Tongue (tissue), 2 donors: Measurements from ENCODE around the gene AJUBA. TPM values are rescaled to one million over a fixed set of nuclear protein-coding genes. Genes with fewer than 3 reads are reported as not detected.
"Not testable (repeated sequence)": the region's sequence is repeated elsewhere in the genome, so short reads cannot be mapped to it uniquely, and the experiment has no call there.

Experiments
- DNase-seq: peaks from one replicate; pipeline ENCODE4 v3.0.0-alpha.2; 2015
- total RNA-seq: library from RNA; depleted of rRNA; stranded (reverse); fragments of >200 nt; gene quantifications from one replicate; pipeline ENCODE4 v1.2.3, GENCODE V29; 2014

The AJUBA gene
- total RNA-seq, 1 donor from 2014 or later = 47.2 TPM

GRCh38 chr14:22979748-22980392 lies 2.5 kb downstream of the AJUBA start:
- peak; percentile 32 for DNase-seq

DNA sequence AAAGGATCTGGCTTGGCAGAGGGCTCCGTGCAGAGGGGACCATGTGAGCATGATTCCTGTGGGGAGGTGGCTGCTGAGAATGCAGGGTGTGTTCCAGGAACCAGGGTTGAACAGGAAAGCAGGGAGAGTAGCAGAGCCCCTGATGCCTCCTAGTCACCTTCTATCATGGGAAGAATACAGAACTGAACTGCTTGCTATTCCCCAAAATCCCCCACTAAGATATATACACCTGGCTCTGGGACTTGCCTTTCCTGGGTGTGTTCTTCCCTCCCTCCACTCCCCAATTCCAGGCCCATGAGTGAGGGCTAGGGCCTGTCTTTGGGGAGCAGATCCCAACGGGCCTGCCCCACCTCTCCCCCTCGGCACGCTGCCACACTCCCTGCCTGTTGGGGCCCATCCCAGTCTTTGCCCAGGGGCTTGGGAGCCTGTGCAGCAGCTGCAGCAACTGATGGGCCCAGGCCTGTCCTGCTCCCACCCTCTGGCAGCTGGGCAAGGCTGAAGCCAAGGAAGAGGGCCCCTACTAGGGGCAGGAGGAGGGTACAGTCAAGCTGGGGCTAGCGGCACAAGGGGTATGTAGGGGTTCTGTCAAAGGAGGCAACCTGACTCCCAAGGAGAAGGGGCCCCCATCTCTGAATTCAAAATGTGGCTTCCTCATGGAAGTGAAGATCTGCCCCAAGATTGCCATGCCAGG lies 3.2 kb downstream of the AJUBA start:
- DNase-seq = peak; percentile 91

DNA sequence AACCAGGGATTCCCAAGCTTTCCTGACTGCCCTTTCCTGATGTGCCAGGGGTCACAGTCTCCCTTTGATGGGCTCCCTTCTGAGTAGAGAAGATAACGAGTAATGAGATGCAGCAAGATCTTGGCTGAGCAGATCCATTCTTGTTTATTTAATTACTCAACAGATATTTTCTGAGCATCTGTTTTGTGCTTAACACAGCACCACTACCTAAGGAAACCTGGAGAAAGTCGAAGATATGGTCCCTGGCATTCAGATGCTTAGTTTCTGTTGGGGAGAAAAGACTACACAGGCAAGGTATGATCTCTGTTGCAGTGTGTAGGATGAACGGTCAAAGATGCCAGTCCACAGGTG lies 3.9 kb downstream of the AJUBA start:
- no peak for DNase-seq

DNA sequence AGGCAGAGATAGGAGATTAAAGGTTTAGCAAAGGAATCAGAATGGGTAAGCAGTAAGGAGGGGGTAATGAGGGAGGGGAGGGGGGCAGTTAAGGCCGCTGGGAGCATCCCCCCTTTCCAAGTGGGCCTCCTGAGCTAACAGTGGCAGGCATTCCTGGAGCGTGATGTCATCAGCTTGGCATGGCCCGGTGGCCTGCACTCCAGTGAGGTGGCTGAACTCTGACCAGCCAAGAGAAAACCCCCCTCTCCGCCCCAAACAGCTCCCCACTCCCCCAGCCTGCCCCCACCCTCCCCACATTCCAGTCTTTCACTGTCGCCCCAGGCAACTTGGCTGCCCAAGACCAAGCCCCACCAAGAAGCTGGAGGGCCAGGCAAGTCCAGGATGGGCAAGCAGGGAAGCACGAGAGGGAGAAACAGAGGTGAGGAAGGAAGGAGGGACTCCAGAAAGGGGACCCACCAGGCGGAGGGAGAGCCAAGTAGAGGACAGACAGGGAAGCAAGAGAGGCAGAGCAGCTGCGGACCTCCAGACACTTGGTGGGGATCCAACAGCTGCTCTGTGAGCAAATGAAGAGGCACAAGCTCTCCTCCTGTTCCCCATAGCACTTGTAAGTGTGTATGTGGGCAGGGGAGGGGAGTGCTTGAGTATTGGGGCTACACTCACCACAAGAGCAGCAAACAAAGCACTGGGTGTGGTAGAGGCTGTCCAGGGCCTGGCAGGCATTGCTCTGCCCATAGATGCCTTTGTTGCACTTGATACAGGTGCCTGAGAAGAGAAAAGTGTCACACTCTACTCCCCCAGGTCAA lies 4.5 kb downstream of the AJUBA start:
- peak; percentile 97 for DNase-seq

- DNase-seq = no peak
These were observed 5.0 kb downstream of the AJUBA start for GRCh38 chr14:22977434-22977683.

DNA sequence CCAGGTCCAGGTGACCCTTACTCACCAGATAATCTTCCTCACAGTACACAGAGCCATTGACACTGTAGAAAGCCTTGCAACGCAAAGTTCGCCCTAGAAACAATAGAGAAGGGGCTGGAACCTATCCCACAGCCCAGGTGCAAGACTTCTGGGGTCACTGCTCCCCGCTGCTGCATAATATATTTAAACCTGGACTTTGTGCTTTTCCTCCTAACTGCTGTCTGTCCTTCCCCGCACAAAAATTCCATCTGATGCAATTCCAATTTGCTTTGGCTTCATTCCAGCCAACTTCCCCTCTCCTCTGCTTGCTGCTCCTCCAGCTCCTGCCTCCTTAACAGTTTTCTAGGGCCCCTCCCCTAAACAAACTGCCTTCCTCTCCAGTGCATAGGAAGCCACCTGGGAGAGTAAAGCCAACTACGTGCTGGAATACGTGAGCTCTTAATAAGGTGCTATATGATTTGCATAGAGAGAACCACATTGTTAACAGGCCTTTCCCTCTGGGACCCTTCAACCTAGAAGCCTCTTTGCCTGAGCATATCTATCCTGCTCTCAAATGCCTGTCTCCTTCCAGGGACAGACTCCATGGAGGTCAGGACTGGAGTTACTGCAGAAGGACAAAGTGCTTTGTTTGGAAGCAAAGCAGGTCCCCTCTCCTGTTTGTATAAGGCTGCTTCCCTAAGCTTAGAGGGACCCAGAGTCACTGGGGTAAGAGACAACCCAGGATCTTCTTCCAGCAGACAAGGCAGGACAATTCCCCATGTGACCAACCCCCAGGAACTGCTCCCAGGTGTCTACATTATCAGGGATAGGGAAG lies 5.5 kb downstream of the AJUBA start:
- peak; percentile 73 for DNase-seq

DNA sequence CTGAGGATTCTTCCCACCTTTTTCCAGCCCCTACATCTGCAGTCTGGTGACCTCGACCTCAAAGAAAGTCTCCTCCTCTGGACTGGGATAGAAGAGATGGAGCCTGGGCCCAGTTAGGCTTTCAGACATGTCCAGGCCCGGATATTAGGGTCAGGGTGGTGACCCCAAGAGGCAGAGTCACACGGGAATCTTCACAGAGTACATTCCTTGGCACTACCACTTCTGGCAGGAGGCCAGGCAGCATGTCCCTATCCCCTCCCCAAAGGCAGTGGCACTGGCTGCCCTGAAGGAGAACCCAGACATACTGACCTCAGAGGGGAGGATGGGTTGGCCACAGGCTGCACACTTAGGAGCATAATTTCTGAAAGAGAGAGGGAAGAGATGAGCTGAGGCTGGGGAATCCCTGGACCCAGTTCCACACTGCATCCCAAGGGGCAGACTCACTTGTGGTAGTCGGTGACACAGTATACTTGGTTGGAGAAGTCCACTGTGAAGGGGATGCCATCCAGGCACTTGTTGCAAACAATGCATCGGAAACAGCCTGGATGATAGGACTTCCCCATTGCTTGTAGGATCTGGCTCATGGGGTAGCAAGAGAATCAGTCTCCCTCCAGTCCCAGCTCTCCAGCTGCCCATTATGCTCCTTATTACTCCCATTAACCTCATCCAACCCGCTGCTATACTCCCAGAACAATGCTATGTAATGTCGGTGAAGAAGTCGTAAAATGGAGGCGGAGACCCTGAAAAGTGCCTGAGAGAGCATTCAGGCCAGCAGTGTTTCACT lies 7.6 kb downstream of the AJUBA start:
- DNase-seq = no peak

DNA sequence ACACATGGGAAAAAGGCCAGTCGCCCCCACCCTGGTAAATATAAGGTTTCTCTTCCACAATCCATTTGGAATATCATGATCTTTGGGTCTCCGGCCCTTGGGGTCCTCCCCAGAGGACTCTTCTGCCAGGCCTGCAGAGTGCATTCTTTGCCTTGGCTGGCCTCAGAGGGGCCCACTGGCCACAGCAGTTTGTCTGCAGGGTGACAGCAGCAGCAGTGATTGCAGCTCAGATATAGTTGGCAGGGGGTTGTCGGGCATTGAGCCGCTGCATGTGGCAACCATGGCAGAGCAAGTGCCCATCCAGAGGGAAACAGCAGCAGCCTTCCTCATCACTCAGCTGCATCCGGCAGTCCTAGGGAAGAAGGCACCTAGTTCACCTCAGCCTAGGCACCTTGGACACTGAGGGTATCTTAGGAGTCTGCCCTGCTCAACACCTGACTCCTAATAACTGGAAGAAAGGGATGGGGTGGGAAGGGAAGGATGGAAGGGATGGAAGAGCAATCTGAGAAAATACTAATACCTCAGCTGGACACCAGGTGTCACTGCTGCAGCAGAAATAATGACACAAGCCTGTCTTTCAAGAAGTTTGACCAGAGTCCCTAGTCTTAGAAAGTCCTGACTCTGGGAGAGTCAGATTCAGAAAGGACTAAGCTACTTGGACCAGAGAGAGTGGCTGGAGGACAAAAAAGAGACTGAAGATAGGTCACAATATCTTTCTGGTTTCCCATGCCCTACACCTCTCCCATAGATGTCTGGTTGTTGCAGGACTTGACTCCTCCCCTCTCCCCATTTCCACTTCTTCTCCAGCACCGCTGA lies 8.9 kb downstream of the AJUBA start:
- DNase-seq = peak; percentile 83

DNA sequence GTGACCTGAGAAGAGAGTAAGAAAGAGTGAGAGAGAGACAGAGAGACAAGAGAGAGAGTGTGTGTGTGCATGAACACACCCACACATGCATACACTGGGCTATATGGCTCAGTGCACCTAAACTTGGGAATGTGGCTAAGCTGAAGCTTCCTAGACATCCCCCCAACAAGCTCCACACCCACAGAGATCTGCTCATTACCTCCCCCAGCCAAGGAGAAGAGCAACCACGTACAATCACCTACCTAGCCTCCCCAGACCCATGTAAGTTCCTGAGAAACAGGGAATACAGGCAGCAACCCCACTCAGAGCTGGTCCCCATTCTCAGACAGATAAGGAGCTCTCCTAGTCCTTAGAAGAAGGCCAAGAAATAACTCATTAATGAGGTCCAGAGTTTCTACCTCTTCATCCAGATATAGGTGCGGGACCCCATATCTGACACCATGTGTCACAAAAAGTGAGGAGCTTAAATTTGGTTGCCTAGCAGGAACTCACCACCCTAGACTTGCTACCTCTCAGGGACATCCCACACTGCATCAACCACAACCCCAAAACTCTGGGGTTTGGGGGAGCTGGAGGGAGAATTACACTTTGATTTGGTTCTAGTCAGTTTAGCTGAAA lies 9.9 kb downstream of the AJUBA start:
- no peak for DNase-seq

DNA sequence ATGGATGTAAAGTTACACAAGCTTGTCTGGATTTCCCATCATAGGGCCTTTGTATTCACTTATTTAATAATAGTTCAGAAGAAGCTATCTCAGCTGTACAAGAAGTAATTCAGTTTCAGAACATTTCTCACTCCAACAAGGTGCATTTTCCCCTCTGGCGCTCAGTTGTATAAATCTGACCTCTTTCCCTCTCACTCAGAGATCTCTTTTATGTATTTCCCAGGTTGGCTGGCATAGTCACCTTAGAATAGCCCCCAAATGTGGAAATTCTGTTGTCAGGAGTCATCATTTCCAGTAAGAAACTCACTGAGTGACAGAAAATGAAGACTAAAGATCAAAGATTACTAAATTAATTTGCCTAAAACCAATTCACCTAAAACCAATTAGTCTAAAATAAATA lies 11.2 kb downstream of the AJUBA start:
- DNase-seq = no peak

GRCh38 chr14:22966783-22967269 lies 15.5 kb downstream of the AJUBA start:
- no peak for DNase-seq

DNA sequence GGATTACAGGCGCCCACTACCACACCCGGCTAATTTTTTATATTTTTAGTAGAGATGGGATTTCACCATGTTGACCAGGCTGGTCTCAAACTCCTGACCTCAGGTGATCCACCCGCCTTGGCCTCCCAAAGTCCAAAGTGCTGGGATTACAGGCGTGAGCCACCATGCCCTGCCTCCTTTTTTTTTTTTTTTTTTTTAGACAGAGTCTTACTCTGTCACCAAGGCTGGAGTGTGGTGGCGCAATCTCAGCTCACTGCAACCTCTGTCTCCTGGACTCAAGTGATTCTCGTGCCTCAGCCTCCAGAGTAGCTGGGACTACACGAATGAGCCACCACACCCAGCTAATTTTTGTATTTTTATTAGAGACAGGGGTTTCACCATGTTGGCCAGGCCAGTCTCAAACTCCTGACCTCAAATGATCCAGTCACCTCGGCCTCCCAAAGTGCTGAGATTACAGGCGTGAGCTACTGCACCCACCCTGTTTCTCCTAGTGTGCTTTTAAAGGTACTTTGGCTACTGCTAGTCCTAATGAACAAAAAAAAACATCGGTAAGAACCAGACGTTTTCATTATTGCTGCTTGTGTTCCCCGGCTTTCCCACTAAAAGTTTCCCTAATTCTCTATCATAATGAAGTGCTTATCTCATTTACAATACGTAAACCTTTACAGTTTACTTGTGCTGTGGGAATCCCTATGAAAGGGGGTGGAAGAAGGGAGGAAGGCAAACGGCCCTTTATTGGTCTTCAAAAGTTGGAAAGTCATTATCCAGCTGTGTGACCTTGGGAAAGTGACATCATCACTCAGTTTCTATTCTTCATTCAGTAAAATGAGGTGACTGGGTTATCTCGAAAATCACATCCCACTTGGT lies 16.2 kb downstream of the AJUBA start:
- not testable (repeated sequence) for DNase-seq

GRCh38 chr14:22962061-22962676 lies 20.2 kb downstream of the AJUBA start:
- no peak for DNase-seq

DNA sequence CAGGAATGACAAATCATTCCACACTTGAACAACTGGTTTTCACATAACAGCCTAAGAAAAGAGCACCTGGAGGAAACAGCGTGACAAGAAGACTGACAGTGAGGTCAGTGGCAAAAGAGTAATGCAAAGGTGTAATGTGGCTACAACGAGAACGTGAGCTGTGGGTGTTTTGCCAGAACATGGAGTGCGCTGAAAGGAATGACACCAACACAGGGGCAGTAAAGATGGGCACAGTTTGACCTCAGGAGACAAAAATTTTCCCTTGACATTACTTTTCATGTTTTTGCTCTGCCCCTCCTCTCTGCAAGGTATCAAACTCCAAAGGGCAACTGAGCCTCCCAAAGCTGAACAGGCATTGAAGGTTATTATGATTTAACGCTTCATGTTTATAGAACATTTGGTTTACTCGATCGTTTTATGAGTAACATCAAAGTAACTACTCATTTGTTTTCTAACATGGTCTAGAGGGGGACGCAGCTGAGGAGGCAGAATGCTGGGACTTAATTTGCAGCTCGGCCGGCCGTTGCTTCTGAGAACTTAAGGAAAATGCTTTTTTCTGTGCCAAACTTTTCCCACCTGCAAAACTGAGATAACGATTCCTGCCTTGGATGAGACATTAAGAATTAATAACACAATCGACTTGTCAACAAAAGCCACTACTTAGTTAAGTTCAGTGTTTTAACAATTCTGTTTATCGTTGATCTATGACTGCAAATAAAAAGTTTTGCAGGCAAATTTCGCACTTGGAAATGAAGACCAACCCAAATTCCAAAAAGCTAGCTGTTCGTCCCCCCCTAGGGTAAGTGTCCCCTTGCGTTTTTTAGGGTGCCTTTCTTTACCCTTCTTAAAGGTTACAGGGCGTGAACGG lies 26.4 kb downstream of the AJUBA start:
- DNase-seq = peak; percentile 29

DNA sequence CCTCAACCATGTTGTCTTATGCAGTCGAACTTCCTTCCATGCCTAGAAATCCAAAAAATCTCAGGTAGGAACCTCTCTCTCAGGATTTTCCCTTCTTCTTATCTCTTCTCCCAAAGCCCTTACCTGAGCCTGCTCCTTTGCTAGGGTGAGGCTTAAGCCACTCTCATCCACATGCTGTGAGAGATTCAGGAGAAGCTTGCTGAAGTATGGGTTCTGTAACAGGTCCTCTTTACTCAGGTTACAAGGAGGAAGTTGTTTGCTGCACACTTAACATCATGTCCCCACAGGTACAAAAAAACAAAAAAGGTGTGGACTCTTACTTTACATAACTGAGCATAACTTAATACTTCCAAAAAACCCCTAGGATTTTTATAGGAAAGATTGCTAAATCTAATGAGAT lies 29.9 kb downstream of the AJUBA start:
- DNase-seq = no peak

- DNase-seq = not testable (repeated sequence)
These were observed 30.6 kb downstream of the AJUBA start for GRCh38 chr14:22951795-22952194.

DNA sequence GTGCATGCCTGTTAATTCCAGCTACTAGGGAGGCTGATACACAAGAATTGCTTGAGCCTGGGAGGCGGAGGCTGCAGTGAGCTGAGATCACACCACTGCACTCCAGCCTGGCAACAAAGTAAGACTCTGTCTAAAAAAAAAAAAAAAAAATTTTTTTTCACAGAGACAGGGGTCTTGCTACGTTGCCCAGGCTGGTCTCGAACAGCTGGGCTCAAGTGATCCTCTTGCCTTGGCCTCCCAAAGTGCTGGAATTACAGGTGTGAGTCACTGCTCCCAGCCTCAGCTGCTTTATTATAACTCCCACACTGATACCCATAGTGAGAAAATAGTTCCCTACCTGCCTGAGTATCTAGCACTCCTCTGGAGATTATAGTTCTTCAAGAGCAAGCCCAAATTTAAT lies 36.7 kb downstream of the AJUBA start:
- DNase-seq = no peak

DNA sequence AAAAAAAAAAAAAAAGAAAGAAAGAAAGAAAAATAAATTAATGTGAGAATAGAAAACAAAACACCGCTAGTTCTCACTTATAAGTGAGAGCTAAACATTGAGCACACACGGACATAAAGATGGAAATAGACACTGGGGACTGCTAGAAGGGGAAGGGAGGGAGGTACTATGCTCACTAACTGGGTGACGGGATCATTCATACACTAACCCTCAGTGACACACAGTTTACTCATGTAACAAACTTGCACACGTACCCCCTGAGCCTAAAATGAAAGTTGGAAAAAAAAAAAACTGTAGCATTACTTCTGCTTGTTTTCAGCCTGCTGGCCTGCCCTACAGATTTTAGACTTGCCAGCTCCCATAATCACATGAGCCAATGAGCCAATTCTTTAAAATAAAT lies 42.7 kb downstream of the AJUBA start:
- no peak for DNase-seq
